Measurements from ENCODE around the gene DNTT.

Gene DNTT

GRCh38 chr10:96387601-96388000 lies 83.4 kb downstream of the DNTT start:
- peaks cover 3% of the 10 kb centered on the region for H3K27me3 ChIP-seq (replicated peaks; ENCODE audit: control insufficient read depth, insufficient read depth, low read length)
- no peaks in the 10 kb centered on the region for H3K36me3 ChIP-seq (ENCODE audit: control insufficient read depth, insufficient read depth, low read length)
- TF ChIP-seq, protein P1, sequence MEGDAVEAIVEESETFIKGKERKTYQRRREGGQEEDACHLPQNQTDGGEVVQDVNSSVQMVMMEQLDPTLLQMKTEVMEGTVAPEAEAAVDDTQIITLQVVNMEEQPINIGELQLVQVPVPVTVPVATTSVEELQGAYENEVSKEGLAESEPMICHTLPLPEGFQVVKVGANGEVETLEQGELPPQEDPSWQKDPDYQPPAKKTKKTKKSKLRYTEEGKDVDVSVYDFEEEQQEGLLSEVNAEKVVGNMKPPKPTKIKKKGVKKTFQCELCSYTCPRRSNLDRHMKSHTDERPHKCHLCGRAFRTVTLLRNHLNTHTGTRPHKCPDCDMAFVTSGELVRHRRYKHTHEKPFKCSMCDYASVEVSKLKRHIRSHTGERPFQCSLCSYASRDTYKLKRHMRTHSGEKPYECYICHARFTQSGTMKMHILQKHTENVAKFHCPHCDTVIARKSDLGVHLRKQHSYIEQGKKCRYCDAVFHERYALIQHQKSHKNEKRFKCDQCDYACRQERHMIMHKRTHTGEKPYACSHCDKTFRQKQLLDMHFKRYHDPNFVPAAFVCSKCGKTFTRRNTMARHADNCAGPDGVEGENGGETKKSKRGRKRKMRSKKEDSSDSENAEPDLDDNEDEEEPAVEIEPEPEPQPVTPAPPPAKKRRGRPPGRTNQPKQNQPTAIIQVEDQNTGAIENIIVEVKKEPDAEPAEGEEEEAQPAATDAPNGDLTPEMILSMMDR (IDR thresholded peaks at IDR 0.05; ENCODE audit: insufficient read depth, low read length, poor library complexity, severe bottlenecking): no peak
- no peak overlapping the region for H3K4me3 ChIP-seq (replicated peaks; ENCODE audit: low read depth, low read length)
- no peak for DNase-seq (ENCODE audit: extremely low read depth, insufficient read length)

Measured in GM06990 (cell line).